ENCODE measurements around the gene RFX4.

The RFX4 gene

DNA sequence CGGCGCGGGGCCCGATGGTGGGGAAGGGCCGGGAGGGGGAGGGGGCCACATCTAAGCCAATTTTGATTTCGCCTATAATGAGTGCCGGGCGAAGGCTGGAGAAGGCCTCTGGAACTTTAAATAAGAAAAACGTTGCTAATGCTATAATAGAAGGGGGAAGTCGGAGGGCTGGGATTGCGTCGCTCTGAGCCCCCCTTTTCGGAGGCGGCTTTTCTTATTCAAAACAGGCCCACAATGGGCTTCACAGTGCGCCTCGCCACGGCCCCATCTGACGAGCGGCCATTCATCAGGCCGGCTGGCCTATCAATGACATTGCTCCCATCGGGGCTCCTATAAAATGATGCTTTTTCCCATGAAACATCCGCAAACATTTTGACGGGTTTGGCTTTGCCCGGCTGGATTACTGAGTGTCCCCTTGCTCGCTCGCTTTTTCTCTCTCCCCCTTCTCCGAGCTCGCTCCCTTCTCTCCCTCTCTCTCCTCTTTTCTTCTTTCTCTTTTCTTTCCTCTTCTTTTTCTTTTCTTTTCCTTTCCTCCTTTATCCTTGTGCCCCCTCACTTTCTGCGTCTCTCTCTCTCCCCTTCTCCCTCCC is at the start of gene RFX4:
TSS of gene RFX4 (plus strand) at position 364 of the 590 bp plus-strand sequence. CDS start 317 bp downstream, outside the sequence.
- Mint-ChIP-seq H3K36me3 (no peaks in the 10 kb centered on the region), H3K27me3 (peaks cover 98% of the 10 kb centered on the region), H3K4me1 (peaks cover 21% of the 10 kb centered on the region), H3K27ac (no peak within 1 kb of the TSS), H3K9me3 (no peaks in the 10 kb centered on the region), H3K4me3 (peak within 1 kb of the TSS; percentile 50)
- DNase-seq: no peak
- CTCF ChIA-PET: no interaction called here

GRCh38 chr12:106541201-106541600 is 41.6 kb upstream of the RFX4 start:
- Mint-ChIP-seq H3K4me3 (no peak overlapping the region), H3K9me3 (no peaks in the 10 kb centered on the region), H3K27ac (no peak overlapping the region), H3K27me3 (no peaks in the 10 kb centered on the region), H3K36me3 (no peaks in the 10 kb centered on the region), H3K4me1 (no peaks in the 10 kb centered on the region)
- CTCF ChIA-PET: no interaction called here
- DNase-seq: no peak

GRCh38 chr12:106551410-106551809 is 31.4 kb upstream of the RFX4 start:
- H3K4me3 Mint-ChIP-seq: no peak overlapping the region
- no peak for DNase-seq
- H3K4me1 Mint-ChIP-seq: no peaks in the 10 kb centered on the region
- H3K27me3 Mint-ChIP-seq: peaks cover 4% of the 10 kb centered on the region
- CTCF ChIA-PET: interaction anchor here (1.8 kb wide), 1 partner anchor 105 kb away, joined by 3 read pairs; no protein-coding TSS in a partner anchor
- no peak overlapping the region for H3K27ac Mint-ChIP-seq
- peaks cover 13% of the 10 kb centered on the region for H3K9me3 Mint-ChIP-seq
- no peaks in the 10 kb centered on the region for H3K36me3 Mint-ChIP-seq

DNA sequence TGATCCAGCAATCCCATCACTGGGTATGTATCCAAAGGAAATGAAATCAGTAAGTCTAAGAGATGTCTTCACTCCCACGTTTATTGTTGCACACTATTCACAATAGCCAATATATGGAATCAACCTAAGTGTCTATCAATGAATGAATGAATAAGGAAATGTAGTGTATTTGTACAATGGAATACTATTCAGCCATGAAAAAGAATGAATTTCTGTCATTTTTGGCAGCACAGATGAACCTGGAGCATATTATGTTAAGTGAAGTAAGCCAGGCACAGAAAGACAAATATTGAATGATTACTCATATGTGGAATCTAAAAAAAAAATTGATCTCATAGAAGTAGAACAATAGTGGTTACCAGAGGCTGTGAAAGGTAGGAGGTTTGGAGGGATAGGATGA is 30.6 kb upstream of the RFX4 start:
- Mint-ChIP-seq H3K9me3 (peaks cover 13% of the 10 kb centered on the region), H3K27me3 (peaks cover 4% of the 10 kb centered on the region), H3K4me3 (no peak overlapping the region), H3K27ac (no peak overlapping the region), H3K4me1 (no peaks in the 10 kb centered on the region), H3K36me3 (no peaks in the 10 kb centered on the region)
- CTCF ChIA-PET: interaction anchor here (1.8 kb wide), 1 partner anchor 106 kb away, joined by 3 read pairs; no protein-coding TSS in a partner anchor
- DNase-seq: no peak

DNA sequence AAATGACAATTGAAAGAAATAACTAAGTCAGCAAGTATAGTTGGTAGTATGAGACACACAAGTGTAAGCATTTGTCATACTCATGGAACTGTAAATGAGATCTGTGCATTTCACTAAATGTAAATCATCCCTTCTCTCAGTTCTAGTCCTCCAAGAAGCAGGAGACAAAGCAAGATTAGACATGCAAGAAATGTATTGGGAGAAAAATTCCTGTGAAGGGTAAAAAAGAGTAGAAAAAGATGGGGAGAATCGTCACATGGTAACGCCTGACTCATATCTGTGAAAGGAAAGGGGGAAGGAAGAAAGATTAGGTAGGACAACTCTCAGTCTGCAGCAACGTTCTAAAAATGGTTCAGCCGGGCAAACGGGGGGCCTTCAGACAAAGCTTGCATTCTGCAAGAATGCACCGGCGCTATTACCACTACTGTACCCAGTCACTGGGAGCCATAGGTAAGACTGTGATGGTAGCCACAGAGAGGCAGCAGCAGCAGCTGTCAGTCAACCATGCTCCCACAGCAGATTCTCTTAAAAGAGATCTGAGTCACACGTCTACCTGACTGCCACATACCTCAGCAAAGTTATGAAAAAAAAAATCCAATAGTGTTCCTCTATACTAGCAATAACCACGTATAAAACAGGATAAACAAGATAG is 18.0 kb upstream of the RFX4 start:
- DNase-seq: no peak
- Mint-ChIP-seq H3K27me3 (peaks cover 19% of the 10 kb centered on the region), H3K27ac (no peak overlapping the region), H3K4me3 (no peak overlapping the region), H3K9me3 (no peaks in the 10 kb centered on the region), H3K4me1 (no peaks in the 10 kb centered on the region), H3K36me3 (no peaks in the 10 kb centered on the region)
- CTCF ChIA-PET: no interaction called here

DNA sequence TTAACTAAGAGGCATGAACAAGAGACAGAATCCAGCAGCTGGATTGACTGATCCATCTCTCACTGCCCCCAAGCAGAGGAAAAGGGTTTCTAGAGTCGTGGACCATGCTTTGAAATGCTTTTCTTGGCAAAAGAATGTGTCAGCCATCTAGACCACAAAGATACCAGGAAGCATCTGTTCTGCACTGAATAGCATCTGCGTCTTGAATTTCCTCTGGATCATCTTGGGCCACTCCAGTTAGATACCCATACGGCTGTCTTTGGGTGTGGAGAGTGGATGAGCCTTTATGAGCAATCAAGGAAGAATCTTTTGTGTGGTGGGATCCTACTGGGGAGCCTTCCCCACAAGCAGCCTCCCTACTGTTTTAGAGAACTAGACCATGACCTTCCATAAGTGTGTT is 16.0 kb upstream of the RFX4 start:
- CTCF ChIA-PET: no interaction called here
- Mint-ChIP-seq H3K4me3 (no peak overlapping the region), H3K27ac (no peak overlapping the region), H3K4me1 (no peaks in the 10 kb centered on the region), H3K9me3 (no peaks in the 10 kb centered on the region), H3K27me3 (peaks cover 25% of the 10 kb centered on the region), H3K36me3 (no peaks in the 10 kb centered on the region)
- DNase-seq: no peak

DNA sequence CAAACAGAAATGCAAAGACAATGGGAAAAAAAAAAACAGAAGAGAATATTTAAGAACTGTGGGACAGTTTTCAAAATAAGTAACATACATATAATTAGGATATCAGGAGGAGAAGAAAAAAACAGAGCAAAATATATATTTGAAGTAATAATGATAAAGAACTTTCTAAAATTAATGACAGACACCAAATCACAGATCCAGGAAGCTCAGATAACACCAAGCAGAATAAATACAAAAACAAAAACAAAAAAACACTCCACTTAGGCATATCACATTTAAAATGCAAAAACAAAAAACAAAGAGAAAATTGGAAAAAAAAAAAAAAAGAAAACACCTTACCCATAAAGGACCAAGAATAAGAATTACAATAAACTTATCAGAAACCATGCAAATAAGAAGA is 9.6 kb upstream of the RFX4 start:
- CTCF ChIA-PET: no interaction called here
- no peaks in the 10 kb centered on the region for H3K36me3 Mint-ChIP-seq
- H3K9me3 Mint-ChIP-seq: no peaks in the 10 kb centered on the region
- no peak overlapping the region for H3K4me3 Mint-ChIP-seq
- no peak overlapping the region for H3K27ac Mint-ChIP-seq
- no peak for DNase-seq
- peaks cover 31% of the 10 kb centered on the region for H3K27me3 Mint-ChIP-seq
- H3K4me1 Mint-ChIP-seq: no peaks in the 10 kb centered on the region

DNA sequence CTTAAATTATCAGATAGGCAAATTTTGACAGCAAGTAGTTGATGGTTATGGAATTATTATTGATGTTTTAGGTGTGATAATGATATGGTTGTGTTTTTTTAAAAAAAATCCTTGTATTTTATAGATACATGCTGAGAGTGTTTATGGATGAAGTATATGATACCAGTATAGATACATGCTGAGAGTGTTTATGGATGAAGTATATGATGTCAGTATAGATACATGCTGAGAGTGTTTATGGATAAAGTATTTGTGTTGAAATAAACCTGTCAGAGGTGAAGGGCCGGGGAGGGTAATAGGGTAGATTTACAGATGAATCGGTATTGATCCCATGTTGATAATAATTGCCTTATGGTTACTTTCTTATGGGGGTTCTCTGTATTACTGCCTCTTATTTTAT is 6.0 kb upstream of the RFX4 start:
- H3K27me3 Mint-ChIP-seq: peaks cover 54% of the 10 kb centered on the region
- H3K9me3 Mint-ChIP-seq: no peaks in the 10 kb centered on the region
- no peaks in the 10 kb centered on the region for H3K36me3 Mint-ChIP-seq
- no peak overlapping the region for H3K4me3 Mint-ChIP-seq
- H3K4me1 Mint-ChIP-seq: peaks cover under 1% of the 10 kb centered on the region
- no peak overlapping the region for H3K27ac Mint-ChIP-seq
- CTCF ChIA-PET: no interaction called here
- DNase-seq: no peak

- H3K4me1 Mint-ChIP-seq: peaks cover 21% of the 10 kb centered on the region
- H3K27me3 Mint-ChIP-seq: peaks cover 83% of the 10 kb centered on the region
- no peaks in the 10 kb centered on the region for H3K36me3 Mint-ChIP-seq
- H3K27ac Mint-ChIP-seq: no peak overlapping the region
- CTCF ChIA-PET: interaction anchor here (0.7 kb wide), 1 partner anchor 205 kb away, joined by 3 read pairs; no protein-coding TSS in a partner anchor
- H3K9me3 Mint-ChIP-seq: no peaks in the 10 kb centered on the region
- no peak overlapping the region for H3K4me3 Mint-ChIP-seq
- no peak for DNase-seq
These were observed 1.9 kb upstream of the RFX4 start for GRCh38 chr12:106580671-106581508.

DNA sequence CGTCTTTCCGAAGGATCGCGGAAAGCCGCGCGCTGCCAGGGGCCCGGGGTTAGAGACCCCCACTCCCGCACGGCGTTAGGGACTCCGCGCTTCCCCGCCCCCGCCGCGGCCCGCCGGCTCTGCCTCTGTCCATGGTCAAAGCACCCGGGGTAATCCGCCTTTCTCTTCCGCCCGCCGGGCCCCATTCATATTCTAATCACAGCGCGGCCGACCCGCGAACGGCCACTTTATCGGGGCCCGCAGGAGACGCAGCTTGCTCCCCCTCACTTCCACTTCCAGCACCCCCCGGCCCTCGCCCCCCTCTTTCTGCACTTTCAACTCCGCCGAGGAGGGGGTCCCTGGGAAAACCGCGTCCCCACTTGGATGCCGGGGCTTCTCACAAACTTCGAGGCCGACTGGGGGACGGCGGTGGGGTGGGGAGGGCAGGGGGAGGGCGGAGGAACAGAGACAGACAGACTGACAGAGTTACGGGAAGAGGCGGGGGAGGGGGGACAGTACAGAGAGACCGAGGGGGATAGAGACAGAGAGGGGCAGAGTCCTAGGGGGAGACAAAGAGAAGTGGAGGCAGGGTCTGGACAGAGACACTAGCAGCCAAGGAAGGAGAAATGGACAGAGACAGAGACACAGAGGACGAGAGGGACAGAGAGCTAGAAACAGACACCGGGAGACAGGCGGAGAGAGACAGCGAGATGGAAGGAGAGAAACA is 1.1 kb upstream of the RFX4 start:
- Mint-ChIP-seq H3K27ac (no peak overlapping the region), H3K9me3 (no peaks in the 10 kb centered on the region), H3K4me1 (peaks cover 21% of the 10 kb centered on the region), H3K4me3 (no peak overlapping the region), H3K27me3 (peaks cover 91% of the 10 kb centered on the region), H3K36me3 (no peaks in the 10 kb centered on the region)
- no peak for DNase-seq
- CTCF ChIA-PET: interaction anchor here (0.7 kb wide), 1 partner anchor 205 kb away, joined by 3 read pairs; no protein-coding TSS in a partner anchor

- Mint-ChIP-seq H3K27me3 (peaks cover 96% of the 10 kb centered on the region), H3K27ac (no peak overlapping the region), H3K36me3 (no peaks in the 10 kb centered on the region), H3K9me3 (no peaks in the 10 kb centered on the region), H3K4me1 (peaks cover 21% of the 10 kb centered on the region), H3K4me3 (no peak overlapping the region)
- DNase-seq: no peak
- CTCF ChIA-PET: no interaction called here
These were observed 584 bp upstream of the RFX4 start for GRCh38 chr12:106582249-106582591.

DNA sequence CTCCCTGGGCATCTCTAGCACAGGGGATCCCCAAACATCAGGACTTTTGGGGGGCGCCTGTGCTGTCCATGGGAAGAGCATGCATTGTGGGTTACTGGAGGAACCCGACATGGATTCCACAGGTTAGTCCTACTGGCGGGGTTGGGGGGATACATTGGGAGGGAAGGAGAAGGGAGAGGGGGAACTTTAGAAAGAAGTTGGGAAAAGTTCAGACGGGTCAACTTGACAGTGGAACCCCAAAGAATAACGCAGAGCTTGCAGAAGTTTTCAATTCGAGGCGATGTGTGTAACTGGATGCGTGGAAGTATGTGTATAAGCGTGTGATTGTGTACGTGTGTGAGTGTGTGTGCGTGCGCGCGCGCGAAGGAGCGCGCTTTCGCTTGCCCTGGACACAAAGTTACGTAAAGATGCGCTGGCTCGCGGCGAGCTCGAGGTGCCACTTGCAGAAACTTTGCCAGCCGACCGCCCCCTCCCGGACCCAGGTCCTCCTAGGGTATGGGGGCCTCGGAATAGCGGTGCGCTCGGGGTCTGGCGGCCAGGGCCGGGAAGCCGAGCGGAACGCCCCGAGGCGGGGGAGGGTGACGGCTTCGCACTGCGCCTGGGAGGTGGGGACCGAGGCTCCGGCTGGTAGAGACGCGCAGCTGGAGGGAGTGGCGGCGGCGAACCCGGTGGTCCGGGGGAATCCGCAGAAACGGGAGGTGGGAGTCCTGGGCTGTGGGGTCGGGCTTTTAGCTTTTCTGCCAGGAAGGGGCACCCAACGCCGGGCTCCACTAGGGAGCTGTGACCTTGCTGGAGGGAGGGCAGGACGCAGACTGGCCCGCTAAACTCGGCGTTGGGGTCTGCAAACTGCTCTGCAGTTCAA is 669 bp downstream of the RFX4 start:
- DNase-seq: no peak
- CTCF ChIA-PET: interaction anchor here (1.6 kb wide), 1 partner anchor 259 kb away, joined by 3 read pairs; no protein-coding TSS in a partner anchor
- H3K4me3 Mint-ChIP-seq: peak overlapping the region; percentile 50
- H3K27me3 Mint-ChIP-seq: peaks cover 100% of the 10 kb centered on the region
- H3K36me3 Mint-ChIP-seq: no peaks in the 10 kb centered on the region
- H3K9me3 Mint-ChIP-seq: no peaks in the 10 kb centered on the region
- H3K27ac Mint-ChIP-seq: no peak overlapping the region
- peaks cover 21% of the 10 kb centered on the region for H3K4me1 Mint-ChIP-seq
